Measurements from ENCODE around the gene SAMD5. TPM values are rescaled to one million over a fixed set of nuclear protein-coding genes. Genes with fewer than 3 reads are reported as not detected.

Gene SAMD5
- polyA plus RNA-seq, 1 donor from 2014 or later: 14.1 TPM

DNA sequence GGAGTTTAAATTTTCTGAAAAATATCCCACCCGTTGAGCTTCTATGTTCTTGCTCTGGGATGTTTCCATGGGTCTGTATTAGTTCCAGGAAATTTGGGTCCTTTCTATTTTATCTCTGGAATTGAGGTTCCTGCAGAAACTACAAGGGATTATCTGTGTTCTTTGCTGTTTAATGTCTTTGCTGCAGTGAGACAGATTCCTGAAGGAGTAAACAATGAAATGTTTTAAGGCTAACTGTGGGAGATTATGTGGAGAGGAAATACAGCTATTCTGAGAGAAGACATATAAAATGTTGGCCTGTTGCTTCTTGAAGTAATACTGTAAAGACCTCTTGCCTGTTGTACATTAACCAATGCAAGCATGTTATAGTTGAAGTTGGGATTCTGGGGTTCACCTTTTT is 43.5 kb downstream of the SAMD5 start:
- no peak overlapping the region for H3K27ac ChIP-seq (ENCODE audit: low read length)
- H3K27me3 ChIP-seq (ENCODE audit: insufficient read depth, low read depth, low read length): no peaks in the 10 kb centered on the region
- H2AFZ ChIP-seq (ENCODE audit: low read depth, low read length): no peak overlapping the region
- no peaks in the 10 kb centered on the region for H3K9me3 ChIP-seq (ENCODE audit: low read length)
- H3K9me2 ChIP-seq (ENCODE audit: insufficient read depth, low read length): no peaks in the 10 kb centered on the region
- H3K79me2 ChIP-seq (replicated peaks; ENCODE audit: insufficient read depth, low read length): no peaks in the 10 kb centered on the region
- H3F3A ChIP-seq (ENCODE audit: insufficient read depth, low read length, poor library complexity, severe bottlenecking): no peaks in the 10 kb centered on the region
- no peak overlapping the region for H3K4me2 ChIP-seq (ENCODE audit: low read length)
- no peak overlapping the region for H3K4me3 ChIP-seq (ENCODE audit: low read length)
- no peaks in the 10 kb centered on the region for H3K36me3 ChIP-seq (ENCODE audit: insufficient read depth, low read length)
- TF ChIP-seq SMC3 (conservative IDR thresholded peaks at IDR 0.05; ENCODE audit: poor library complexity): no peak
- TF ChIP-seq MXI1 (conservative IDR thresholded peaks at IDR 0.05; ENCODE audit: poor library complexity, severe bottlenecking): no peak
- no peak for TF ChIP-seq POLR2AphosphoS5 (IDR thresholded peaks at IDR 0.05)
- TF ChIP-seq, protein P1, sequence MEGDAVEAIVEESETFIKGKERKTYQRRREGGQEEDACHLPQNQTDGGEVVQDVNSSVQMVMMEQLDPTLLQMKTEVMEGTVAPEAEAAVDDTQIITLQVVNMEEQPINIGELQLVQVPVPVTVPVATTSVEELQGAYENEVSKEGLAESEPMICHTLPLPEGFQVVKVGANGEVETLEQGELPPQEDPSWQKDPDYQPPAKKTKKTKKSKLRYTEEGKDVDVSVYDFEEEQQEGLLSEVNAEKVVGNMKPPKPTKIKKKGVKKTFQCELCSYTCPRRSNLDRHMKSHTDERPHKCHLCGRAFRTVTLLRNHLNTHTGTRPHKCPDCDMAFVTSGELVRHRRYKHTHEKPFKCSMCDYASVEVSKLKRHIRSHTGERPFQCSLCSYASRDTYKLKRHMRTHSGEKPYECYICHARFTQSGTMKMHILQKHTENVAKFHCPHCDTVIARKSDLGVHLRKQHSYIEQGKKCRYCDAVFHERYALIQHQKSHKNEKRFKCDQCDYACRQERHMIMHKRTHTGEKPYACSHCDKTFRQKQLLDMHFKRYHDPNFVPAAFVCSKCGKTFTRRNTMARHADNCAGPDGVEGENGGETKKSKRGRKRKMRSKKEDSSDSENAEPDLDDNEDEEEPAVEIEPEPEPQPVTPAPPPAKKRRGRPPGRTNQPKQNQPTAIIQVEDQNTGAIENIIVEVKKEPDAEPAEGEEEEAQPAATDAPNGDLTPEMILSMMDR (IDR thresholded peaks at IDR 0.05; ENCODE audit: poor library complexity, severe bottlenecking): no peak
- no peak for TF ChIP-seq TAF1 (IDR thresholded peaks at IDR 0.05; ENCODE audit: low read depth)
- TF ChIP-seq, protein P2, sequence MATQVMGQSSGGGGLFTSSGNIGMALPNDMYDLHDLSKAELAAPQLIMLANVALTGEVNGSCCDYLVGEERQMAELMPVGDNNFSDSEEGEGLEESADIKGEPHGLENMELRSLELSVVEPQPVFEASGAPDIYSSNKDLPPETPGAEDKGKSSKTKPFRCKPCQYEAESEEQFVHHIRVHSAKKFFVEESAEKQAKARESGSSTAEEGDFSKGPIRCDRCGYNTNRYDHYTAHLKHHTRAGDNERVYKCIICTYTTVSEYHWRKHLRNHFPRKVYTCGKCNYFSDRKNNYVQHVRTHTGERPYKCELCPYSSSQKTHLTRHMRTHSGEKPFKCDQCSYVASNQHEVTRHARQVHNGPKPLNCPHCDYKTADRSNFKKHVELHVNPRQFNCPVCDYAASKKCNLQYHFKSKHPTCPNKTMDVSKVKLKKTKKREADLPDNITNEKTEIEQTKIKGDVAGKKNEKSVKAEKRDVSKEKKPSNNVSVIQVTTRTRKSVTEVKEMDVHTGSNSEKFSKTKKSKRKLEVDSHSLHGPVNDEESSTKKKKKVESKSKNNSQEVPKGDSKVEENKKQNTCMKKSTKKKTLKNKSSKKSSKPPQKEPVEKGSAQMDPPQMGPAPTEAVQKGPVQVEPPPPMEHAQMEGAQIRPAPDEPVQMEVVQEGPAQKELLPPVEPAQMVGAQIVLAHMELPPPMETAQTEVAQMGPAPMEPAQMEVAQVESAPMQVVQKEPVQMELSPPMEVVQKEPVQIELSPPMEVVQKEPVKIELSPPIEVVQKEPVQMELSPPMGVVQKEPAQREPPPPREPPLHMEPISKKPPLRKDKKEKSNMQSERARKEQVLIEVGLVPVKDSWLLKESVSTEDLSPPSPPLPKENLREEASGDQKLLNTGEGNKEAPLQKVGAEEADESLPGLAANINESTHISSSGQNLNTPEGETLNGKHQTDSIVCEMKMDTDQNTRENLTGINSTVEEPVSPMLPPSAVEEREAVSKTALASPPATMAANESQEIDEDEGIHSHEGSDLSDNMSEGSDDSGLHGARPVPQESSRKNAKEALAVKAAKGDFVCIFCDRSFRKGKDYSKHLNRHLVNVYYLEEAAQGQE (IDR thresholded peaks at IDR 0.05; ENCODE audit: borderline replicate concordance): no peak
- no peak for TF ChIP-seq RAD21 (conservative IDR thresholded peaks at IDR 0.05)
- TF ChIP-seq EP300 (conservative IDR thresholded peaks at IDR 0.05; ENCODE audit: poor library complexity, severe bottlenecking): no peak
- TF ChIP-seq EZH2 (IDR thresholded peaks at IDR 0.05; ENCODE audit: borderline replicate concordance, insufficient read depth, low read length, poor library complexity, severe bottlenecking): no peak
- H3K9ac ChIP-seq (ENCODE audit: low read length): no peak overlapping the region
- H4K20me1 ChIP-seq (ENCODE audit: insufficient read depth): no peaks in the 10 kb centered on the region

DNA sequence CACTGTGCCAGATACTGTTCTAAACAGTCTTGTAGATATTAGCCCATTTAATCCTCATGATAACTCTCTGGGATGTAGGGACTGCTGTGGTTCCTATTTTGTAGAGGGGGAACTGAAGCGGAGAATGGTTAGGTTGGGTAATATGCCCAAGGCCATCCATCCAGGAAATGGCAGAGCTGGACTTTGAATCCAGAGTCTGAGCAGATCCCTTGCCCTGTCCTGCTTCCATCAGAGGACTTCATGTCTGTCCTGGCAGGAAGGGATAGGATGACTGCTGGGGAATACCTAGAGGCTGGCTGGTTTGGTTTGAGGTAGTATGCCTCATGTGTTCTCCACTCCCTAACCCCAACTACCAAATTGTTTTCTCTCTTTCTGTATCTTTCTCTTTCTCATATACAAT is 44.6 kb downstream of the SAMD5 start:
- no peaks in the 10 kb centered on the region for H3K36me3 ChIP-seq (ENCODE audit: insufficient read depth, low read length)

More for the DNA sequence above, 44.6 kb downstream of the SAMD5 start:
- H3K9ac ChIP-seq (ENCODE audit: low read length): no peak overlapping the region
- H3K9me3 ChIP-seq (ENCODE audit: low read length): no peaks in the 10 kb centered on the region
- no peak overlapping the region for H3K4me3 ChIP-seq (ENCODE audit: low read length)
- H3F3A ChIP-seq (ENCODE audit: insufficient read depth, low read length, poor library complexity, severe bottlenecking): no peaks in the 10 kb centered on the region
- H3K79me2 ChIP-seq (replicated peaks; ENCODE audit: insufficient read depth, low read length): no peaks in the 10 kb centered on the region
- H3K4me2 ChIP-seq (ENCODE audit: low read length): no peak overlapping the region
- H4K20me1 ChIP-seq (ENCODE audit: insufficient read depth): no peaks in the 10 kb centered on the region
- no peak overlapping the region for H3K27ac ChIP-seq (ENCODE audit: low read length)
- H2AFZ ChIP-seq (ENCODE audit: low read depth, low read length): no peak overlapping the region
- TF ChIP-seq POLR2AphosphoS5 (IDR thresholded peaks at IDR 0.05) (no peak), EP300 (conservative IDR thresholded peaks at IDR 0.05; ENCODE audit: poor library complexity, severe bottlenecking) (no peak), TAF1 (IDR thresholded peaks at IDR 0.05; ENCODE audit: low read depth) (no peak)
- TF ChIP-seq, protein P1 (IDR thresholded peaks at IDR 0.05; ENCODE audit: poor library complexity, severe bottlenecking): no peak
- TF ChIP-seq, protein P2 (IDR thresholded peaks at IDR 0.05; ENCODE audit: borderline replicate concordance): no peak
- no peaks in the 10 kb centered on the region for H3K9me2 ChIP-seq (ENCODE audit: insufficient read depth, low read length)
- H3K27me3 ChIP-seq (ENCODE audit: insufficient read depth, low read depth, low read length): no peaks in the 10 kb centered on the region
